IPS-18a (cell line): ENCODE measurements around the gene CABYR.

Experiments used
- H3K27ac ChIP-seq: one replicate; pipeline ENCODE4 v1.5.1; 2013; ENCODE audit warnings: low read length
- H3K27me3 ChIP-seq: one replicate; pipeline ENCODE4 v1.6.1; 2013; ENCODE audit warnings: mild to moderate bottlenecking, low read length; ENCODE audit not compliant: control insufficient read depth, insufficient read depth
- H3K36me3 ChIP-seq: one replicate; pipeline ENCODE4 v1.6.1; 2013; ENCODE audit warnings: low read depth, low read length; ENCODE audit not compliant: control insufficient read depth
- H3K4me1 ChIP-seq: one replicate; pipeline ENCODE4 v1.6.1; 2013; ENCODE audit warnings: low read depth, low read length; ENCODE audit not compliant: control insufficient read depth
- H3K4me3 ChIP-seq: one replicate; pipeline ENCODE4 v1.5.1; 2013; ENCODE audit warnings: low read length
- H3K9ac ChIP-seq: one replicate; pipeline ENCODE4 v1.6.1; 2013; ENCODE audit warnings: mild to moderate bottlenecking, low read length, moderate library complexity
- H3K9me3 ChIP-seq: one replicate; pipeline ENCODE4 v1.6.1; 2013; ENCODE audit warnings: low read depth, low read length; ENCODE audit not compliant: control insufficient read depth

CABYR gene

GRCh38 chr18:24177499-24178133, 38.8 kb downstream of the CABYR start:
- Histone ChIP-seq H3K9ac (no peak overlapping the region), H3K4me3 (no peak overlapping the region), H3K27ac (no peak overlapping the region)

GRCh38 chr18:24180048-24180447, 41.2 kb downstream of the CABYR start:
- H3K9ac ChIP-seq = no peak overlapping the region
- no peak overlapping the region for H3K4me3 ChIP-seq
- H3K36me3 ChIP-seq = peaks cover 5% of the 10 kb centered on the region
- H3K9me3 ChIP-seq = no peaks in the 10 kb centered on the region
- H3K4me1 ChIP-seq = peaks cover 4% of the 10 kb centered on the region
- no peaks in the 10 kb centered on the region for H3K27me3 ChIP-seq
- H3K27ac ChIP-seq = no peak overlapping the region

More at GRCh38 chr18:24177499-24178133, 38.8 kb downstream of the CABYR start:
- H3K36me3 ChIP-seq = peaks cover 9% of the 10 kb centered on the region
- H3K9me3 ChIP-seq = no peaks in the 10 kb centered on the region
- no peaks in the 10 kb centered on the region for H3K4me1 ChIP-seq
- no peaks in the 10 kb centered on the region for H3K27me3 ChIP-seq

DNA sequence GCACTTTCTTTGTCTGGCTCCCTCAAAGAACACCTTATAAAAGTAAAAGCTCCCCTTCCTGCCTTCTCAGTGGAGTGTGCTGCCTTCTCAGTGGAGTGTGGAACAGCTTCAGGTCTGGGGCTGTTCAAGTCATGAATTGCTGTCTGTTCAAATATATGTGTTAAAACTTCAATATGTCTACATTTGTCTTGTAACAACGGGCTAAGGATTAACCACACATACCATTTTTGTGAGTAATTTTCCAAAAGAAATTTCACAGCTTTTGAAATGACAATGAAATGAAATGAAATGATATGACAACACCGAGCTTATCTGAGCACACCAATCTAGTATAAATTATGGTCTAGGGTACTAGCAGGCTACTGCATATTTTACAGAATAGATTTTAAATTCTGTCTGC, 42.9 kb downstream of the CABYR start:
- Histone ChIP-seq H3K4me1 (peaks cover 4% of the 10 kb centered on the region), H3K27ac (no peak overlapping the region)

DNA sequence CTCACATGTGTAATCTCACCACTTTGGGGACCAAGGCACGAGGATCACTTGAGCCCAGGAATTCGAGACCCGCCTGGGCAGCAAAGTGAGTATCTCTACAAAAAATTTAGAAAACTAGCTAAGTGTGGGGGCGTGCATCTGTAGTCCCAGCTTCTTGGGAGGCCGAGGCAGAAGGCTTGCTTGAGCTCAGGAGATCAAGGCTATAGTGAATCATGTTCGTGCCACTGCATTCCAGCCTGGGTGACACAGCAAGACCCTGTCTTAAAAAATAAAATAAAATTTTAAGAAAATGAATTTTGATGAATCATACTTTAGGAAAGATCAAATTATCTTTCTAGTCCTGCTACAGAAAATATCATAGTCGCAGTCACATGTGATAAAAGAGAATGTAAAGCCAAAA, 46.9 kb downstream of the CABYR start:
- no peak overlapping the region for H3K4me3 ChIP-seq
- no peak overlapping the region for H3K27ac ChIP-seq
- H3K4me1 ChIP-seq = peaks cover 13% of the 10 kb centered on the region
- H3K36me3 ChIP-seq = no peaks in the 10 kb centered on the region
- no peaks in the 10 kb centered on the region for H3K9me3 ChIP-seq
- no peaks in the 10 kb centered on the region for H3K27me3 ChIP-seq
- H3K9ac ChIP-seq = no peak overlapping the region

More for the DNA sequence above, 42.9 kb downstream of the CABYR start:
- no peaks in the 10 kb centered on the region for H3K9me3 ChIP-seq
- peaks cover 5% of the 10 kb centered on the region for H3K36me3 ChIP-seq
- H3K27me3 ChIP-seq = no peaks in the 10 kb centered on the region
- H3K9ac ChIP-seq = no peak overlapping the region
- no peak overlapping the region for H3K4me3 ChIP-seq

DNA sequence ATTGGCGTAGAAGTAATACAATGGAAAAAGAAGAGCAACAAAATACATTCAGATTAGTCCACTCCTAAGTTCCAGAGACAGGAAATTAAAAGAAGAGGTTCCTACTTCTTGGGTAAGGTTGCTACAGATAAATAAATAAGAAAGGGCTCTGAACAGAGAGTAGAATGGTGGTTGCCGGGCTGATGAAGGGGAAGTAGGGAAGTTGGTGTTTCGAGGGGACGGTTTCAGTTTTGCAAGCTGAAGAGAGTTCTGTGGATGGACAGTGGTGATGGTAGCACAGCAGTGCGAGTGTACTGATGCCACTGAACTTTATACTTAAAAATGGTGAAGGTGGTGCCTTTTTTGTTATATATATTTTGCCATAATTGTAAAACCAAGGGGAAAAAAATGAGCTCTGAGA, 48.2 kb downstream of the CABYR start:
- H3K27ac ChIP-seq = no peak overlapping the region

GRCh38 chr18:24187689-24188088, 48.8 kb downstream of the CABYR start:
- H3K4me1 ChIP-seq = peaks cover 13% of the 10 kb centered on the region
- no peaks in the 10 kb centered on the region for H3K9me3 ChIP-seq
- no peak overlapping the region for H3K27ac ChIP-seq
- H3K4me3 ChIP-seq = no peak overlapping the region
- no peak overlapping the region for H3K9ac ChIP-seq
- no peaks in the 10 kb centered on the region for H3K27me3 ChIP-seq
- H3K36me3 ChIP-seq = no peaks in the 10 kb centered on the region

More for the DNA sequence above, 48.2 kb downstream of the CABYR start:
- no peaks in the 10 kb centered on the region for H3K36me3 ChIP-seq
- H3K4me1 ChIP-seq = peaks cover 13% of the 10 kb centered on the region
- H3K9ac ChIP-seq = no peak overlapping the region
- no peaks in the 10 kb centered on the region for H3K9me3 ChIP-seq
- no peak overlapping the region for H3K4me3 ChIP-seq
- no peaks in the 10 kb centered on the region for H3K27me3 ChIP-seq

DNA sequence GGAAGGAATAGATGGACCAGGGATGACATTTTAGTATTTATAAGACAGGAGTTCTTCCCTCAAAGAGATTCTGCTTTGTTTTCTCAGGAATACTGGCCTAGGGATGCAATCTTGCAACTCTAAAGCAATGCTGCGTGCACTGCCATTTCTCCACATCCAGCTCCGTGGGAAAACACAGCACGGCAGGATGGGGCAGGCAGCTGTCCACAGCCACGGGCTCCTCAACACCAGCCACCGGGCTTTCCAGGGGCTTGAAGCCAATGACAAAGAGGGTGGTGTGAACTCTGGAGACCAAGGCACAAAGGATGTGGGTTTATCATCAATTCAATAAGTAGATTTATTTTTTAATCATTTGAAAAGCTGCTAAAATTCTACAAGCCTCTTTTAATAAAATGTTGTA, 49.3 kb downstream of the CABYR start:
- no peak overlapping the region for H3K9ac ChIP-seq
- H3K4me3 ChIP-seq = no peak overlapping the region
- H3K27me3 ChIP-seq = no peaks in the 10 kb centered on the region
- H3K36me3 ChIP-seq = no peaks in the 10 kb centered on the region
- H3K9me3 ChIP-seq = no peaks in the 10 kb centered on the region
- H3K27ac ChIP-seq = no peak overlapping the region
- H3K4me1 ChIP-seq = peaks cover 13% of the 10 kb centered on the region

GRCh38 chr18:24189007-24189528, 50.2 kb downstream of the CABYR start:
- Histone ChIP-seq H3K9ac (no peak overlapping the region), H3K27me3 (no peaks in the 10 kb centered on the region), H3K4me1 (peaks cover 13% of the 10 kb centered on the region), H3K9me3 (no peaks in the 10 kb centered on the region), H3K36me3 (no peaks in the 10 kb centered on the region), H3K27ac (no peak overlapping the region), H3K4me3 (no peak overlapping the region)

DNA sequence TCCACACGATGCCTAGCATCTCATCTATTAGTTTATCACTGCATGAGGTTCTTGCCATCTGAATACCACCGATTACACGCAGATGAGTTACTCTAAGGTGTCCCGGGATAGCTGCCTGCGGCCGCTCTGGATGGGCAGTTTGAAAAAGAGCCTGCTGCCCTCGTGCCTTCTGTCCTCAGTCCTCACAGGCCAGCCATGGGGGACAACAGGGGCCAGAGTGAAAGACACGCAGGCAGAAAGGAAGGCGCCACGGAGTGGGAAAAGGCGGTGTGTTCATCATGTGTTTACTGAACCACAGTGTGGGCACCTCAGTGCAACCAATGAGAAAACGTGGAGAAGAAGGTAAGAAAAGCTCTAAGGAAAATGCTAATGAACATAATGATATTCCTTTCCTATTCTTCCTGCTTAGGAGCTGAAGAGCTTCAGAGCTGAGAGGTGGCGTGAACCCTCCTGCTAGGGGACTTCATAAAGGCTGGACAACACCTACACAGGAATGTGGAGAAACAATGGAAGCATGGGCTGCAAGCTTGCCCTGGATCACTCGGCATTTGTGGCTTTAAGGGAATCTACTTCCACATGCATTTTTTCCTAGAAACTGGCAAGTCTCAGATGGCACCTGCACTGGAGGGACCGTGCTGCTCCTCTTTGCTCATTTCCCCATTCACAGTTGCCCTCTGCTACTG, 50.9 kb downstream of the CABYR start:
- Histone ChIP-seq H3K9ac (no peak overlapping the region), H3K27me3 (no peaks in the 10 kb centered on the region), H3K36me3 (no peaks in the 10 kb centered on the region), H3K4me1 (peaks cover 11% of the 10 kb centered on the region), H3K9me3 (no peaks in the 10 kb centered on the region), H3K4me3 (no peak overlapping the region), H3K27ac (no peak overlapping the region)

DNA sequence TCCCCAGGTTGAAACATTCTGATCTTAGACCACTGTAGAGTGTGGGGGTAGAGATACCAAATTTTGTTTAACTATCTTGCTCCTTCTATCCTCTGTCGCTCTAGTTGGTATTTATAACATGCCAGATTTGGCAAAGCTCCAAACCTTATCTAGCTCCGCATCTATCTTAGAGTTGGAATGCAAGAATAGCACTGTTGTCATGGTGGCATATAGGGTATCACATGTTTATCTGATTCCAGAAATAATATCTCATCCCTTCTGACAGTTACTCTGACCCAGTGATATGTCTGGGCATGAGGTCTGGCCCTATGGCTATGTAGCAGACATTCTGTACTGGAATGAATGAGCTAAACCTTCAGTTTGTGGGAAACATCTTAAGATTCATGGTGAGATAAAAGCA, 51.7 kb downstream of the CABYR start:
- Histone ChIP-seq H3K4me3 (no peak overlapping the region), H3K9ac (no peak overlapping the region), H3K36me3 (peaks cover 3% of the 10 kb centered on the region), H3K27ac (no peak overlapping the region), H3K4me1 (peaks cover 9% of the 10 kb centered on the region), H3K9me3 (no peaks in the 10 kb centered on the region), H3K27me3 (no peaks in the 10 kb centered on the region)

GRCh38 chr18:24195296-24196053, 56.6 kb downstream of the CABYR start:
- Histone ChIP-seq H3K9me3 (no peaks in the 10 kb centered on the region), H3K4me3 (no peak overlapping the region), H3K4me1 (peaks cover 3% of the 10 kb centered on the region), H3K36me3 (peaks cover 3% of the 10 kb centered on the region), H3K27me3 (no peaks in the 10 kb centered on the region), H3K27ac (no peak overlapping the region), H3K9ac (no peak overlapping the region)
